HG02588 (cell line): ENCODE data around the gene CENPVL1.
"Not testable (repeated sequence)": the region's sequence is repeated elsewhere in the genome, so short reads cannot be mapped to it uniquely, and the experiment has no call there.

Experiments
- ATAC-seq: cut with Tn5 transposase; IDR thresholded peaks from one replicate; pipeline ENCODE4 v1.9.1; 2021; ENCODE audit warnings: mild to moderate bottlenecking, moderate library complexity; ENCODE audit not compliant: unreplicated experiment

Gene CENPVL1

GRCh38 chrX:51710277-51711164 is at the start of gene CENPVL1:
Gene CENPVL1 (plus strand): TSS chrX:51710512. CDS start chrX:51710512, 0 bp downstream.
- not testable (repeated sequence) for ATAC-seq

GRCh38 chrX:51665981-51666380 is 44.3 kb upstream of the CENPVL1 start:
- ATAC-seq: no peak

- not testable (repeated sequence) for ATAC-seq
These were observed 30.5 kb upstream of the CENPVL1 start for GRCh38 chrX:51679689-51680433.

GRCh38 chrX:51681808-51682719 is 28.2 kb upstream of the CENPVL1 start:
- not testable (repeated sequence) for ATAC-seq

GRCh38 chrX:51682720-51683062 is 27.6 kb upstream of the CENPVL1 start, which contains the start of gene CENPVL2:
Gene CENPVL2 (minus strand): TSS chrX:51682831. CDS start chrX:51682831, 0 bp downstream.
- ATAC-seq: not testable (repeated sequence)

- no peak for ATAC-seq
These were observed 16.1 kb upstream of the CENPVL1 start for GRCh38 chrX:51694254-51694653.

GRCh38 chrX:51697397-51697796 is 12.9 kb upstream of the CENPVL1 start:
- no peak for ATAC-seq

- ATAC-seq: not testable (repeated sequence)
These were observed 2.8 kb downstream of the CENPVL1 start for GRCh38 chrX:51712943-51713647.

- ATAC-seq: no peak
These were observed 17.9 kb downstream of the CENPVL1 start for GRCh38 chrX:51728202-51728601.

GRCh38 chrX:51737091-51737490 is 26.8 kb downstream of the CENPVL1 start:
- no peak for ATAC-seq

- ATAC-seq: no peak
These were observed 32.3 kb downstream of the CENPVL1 start for GRCh38 chrX:51742586-51742985.

- ATAC-seq: peak; percentile 97
These were observed 33.1 kb downstream of the CENPVL1 start, which contains the start of gene GSPT2 for GRCh38 chrX:51743179-51743957. Gene GSPT2 (plus strand): TSS chrX:51743442. CDS start chrX:51743627, 185 bp downstream.

GRCh38 chrX:51747671-51748070 is 37.4 kb downstream of the CENPVL1 start:
- no peak for ATAC-seq

GRCh38 chrX:51759055-51759839 is 48.9 kb downstream of the CENPVL1 start:
- ATAC-seq: no peak

- ATAC-seq: no peak
These were observed 50.3 kb downstream of the CENPVL1 start for GRCh38 chrX:51760657-51761056.
